ENCODE results near the gene SMARCB1.

- no peak for TF ChIP-seq CTCF (conservative IDR thresholded peaks at IDR 0.05; ENCODE audit: low read depth, low read length)
- TF ChIP-seq POLR2A (IDR thresholded peaks at IDR 0.05; ENCODE audit: low read depth, low read length), result no peak
- TF ChIP-seq RCOR1 (IDR thresholded peaks at IDR 0.05; ENCODE audit: insufficient replicate concordance, low read length), result no peak
- no peak for TF ChIP-seq CHD1 (IDR thresholded peaks at IDR 0.05; ENCODE audit: low read depth, low read length)
- TF ChIP-seq SMC3 (IDR thresholded peaks at IDR 0.05; ENCODE audit: low read depth, low read length), result no peak
Observed at GRCh38 chr22:23784215-23784732, 2.5 kb upstream of the SMARCB1 start.
